ENCODE results near the gene RPH3AL. TPM values are rescaled to one million over a fixed set of nuclear protein-coding genes. Genes with fewer than 3 reads are reported as not detected.

Gene RPH3AL
- total and polyA plus RNA-seq, 12 donors: 3.6 to 11.1 (median 6.0) TPM

DNA sequence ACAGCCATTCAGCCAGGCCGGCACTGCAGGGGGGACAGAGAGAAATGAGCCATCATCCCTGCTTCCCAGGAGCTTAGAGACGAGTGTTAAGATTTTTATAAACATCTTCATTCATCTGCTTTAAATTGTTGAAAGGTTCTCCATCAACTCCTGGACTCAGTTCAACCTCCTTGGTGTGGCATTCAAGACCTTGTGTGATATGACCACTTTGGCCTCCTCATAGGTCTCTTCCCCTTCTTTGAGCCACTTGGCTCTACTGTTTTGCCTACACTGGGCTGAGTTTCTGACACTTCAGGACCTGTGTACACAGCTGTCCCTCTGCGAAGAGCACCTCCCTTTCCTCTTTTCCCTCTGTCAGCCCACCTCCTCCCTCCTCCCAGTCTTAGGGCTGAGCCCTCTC lies 175.5 kb downstream of the RPH3AL start:
- H3K9me3 ChIP-seq: no peaks in the 10 kb centered on the region
- peaks cover 13 to 46% (median 22%) of the 10 kb centered on the region in 7 donors for H3K27me3 ChIP-seq
- peaks cover 0 to under 1% (median 0%) of the 10 kb centered on the region in 9 donors for H3K36me3 ChIP-seq
- H3K4me3 ChIP-seq: no peak overlapping the region
- WGBS, 2 donors: 82 to 87% methylated on average over 3 of the region's 3 CpGs
- DNase-seq: no peak
- TF ChIP-seq, protein P1, sequence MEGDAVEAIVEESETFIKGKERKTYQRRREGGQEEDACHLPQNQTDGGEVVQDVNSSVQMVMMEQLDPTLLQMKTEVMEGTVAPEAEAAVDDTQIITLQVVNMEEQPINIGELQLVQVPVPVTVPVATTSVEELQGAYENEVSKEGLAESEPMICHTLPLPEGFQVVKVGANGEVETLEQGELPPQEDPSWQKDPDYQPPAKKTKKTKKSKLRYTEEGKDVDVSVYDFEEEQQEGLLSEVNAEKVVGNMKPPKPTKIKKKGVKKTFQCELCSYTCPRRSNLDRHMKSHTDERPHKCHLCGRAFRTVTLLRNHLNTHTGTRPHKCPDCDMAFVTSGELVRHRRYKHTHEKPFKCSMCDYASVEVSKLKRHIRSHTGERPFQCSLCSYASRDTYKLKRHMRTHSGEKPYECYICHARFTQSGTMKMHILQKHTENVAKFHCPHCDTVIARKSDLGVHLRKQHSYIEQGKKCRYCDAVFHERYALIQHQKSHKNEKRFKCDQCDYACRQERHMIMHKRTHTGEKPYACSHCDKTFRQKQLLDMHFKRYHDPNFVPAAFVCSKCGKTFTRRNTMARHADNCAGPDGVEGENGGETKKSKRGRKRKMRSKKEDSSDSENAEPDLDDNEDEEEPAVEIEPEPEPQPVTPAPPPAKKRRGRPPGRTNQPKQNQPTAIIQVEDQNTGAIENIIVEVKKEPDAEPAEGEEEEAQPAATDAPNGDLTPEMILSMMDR (IDR thresholded peaks at IDR 0.05): no peak
- no peak for ATAC-seq
- intact Hi-C loops (cut with DNase I): loop anchor here in 1 of 10 donors (5.0 kb wide), 1 partner anchor 210 kb away; no protein-coding TSS in a partner anchor
- peaks cover 2 to 34% (median 24%) of the 10 kb centered on the region in 9 donors for H3K4me1 ChIP-seq
- no peak overlapping the region for H3K27ac ChIP-seq

DNA sequence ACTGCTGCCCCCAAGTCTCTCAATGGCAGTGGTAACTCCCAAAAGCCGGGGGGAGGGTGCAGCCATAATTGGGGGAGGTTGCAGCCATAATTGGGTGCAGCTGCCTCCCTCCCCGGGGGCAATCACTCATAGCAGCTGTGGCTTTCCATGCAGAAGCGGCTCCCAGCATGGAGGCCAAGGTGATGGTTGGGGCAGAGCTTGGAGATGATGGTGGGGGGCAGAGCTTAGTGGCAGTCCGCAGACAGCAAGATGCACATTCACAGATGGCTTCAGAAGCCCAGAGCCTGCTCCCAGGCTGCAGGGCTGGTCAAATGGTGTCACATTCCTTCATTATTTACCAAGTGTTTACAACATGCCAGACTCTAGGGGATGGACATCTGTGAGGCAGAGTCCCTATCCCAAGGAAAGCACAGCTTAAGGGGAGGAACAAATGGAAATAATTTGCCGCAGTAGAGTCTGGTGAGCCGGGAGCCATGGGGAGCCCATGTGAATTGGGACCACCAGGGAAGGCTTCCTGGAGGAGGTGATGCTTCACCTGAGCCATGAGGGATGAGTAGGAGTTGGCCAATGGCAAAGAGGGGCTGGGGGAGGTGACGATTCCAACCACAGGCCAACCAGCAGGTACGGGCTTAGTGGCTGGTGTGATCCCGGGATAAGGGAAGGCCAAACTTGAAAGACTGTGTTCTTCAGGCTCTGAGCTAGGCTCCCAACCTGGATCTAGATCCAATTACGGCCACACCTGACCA lies 179.3 kb downstream of the RPH3AL start:
- H3K9me3 ChIP-seq: no peaks in the 10 kb centered on the region
- no peak overlapping the region for H3K27ac ChIP-seq
- DNase-seq (no peak), ATAC-seq (no peak)
- WGBS, 2 donors: 78 to 82% methylated on average over 10 of the region's 10 CpGs
- H3K36me3 ChIP-seq: peaks cover 0 to 9% (median 0%) of the 10 kb centered on the region in 9 donors
- H3K4me1 ChIP-seq: peaks cover 0 to 9% (median 0%) of the 10 kb centered on the region in 9 donors
- TF ChIP-seq, protein P1 (IDR thresholded peaks at IDR 0.05): no peak
- H3K27me3 ChIP-seq: peaks cover 0 to 11% (median 3%) of the 10 kb centered on the region in 7 donors
- intact Hi-C loops (cut with DNase I): no loop called here
- no peak overlapping the region for H3K4me3 ChIP-seq

DNA sequence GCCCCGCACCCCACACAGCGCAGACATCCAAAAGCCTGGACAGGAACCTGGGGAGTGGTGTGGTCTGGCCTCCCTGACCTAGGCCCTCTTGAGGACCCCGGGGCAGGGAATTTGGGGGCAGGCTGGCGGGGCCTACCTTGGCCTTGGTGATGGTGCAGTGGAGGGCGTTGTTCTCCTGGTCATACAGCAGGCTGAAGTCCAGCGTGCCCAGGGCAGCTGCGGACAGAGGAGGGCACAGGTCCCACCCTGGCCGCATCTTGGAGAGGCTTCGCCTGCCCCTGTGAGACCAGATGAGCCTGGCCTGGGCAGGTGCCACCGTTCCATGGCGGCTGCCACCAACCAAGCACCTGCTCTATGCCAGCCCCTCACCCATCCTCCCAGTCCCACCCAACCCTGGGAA lies 180.2 kb downstream of the RPH3AL start:
- H3K4me1 ChIP-seq: peaks cover 0 to 4% (median 0%) of the 10 kb centered on the region in 9 donors
- intact Hi-C loops (cut with DNase I): no loop called here
- H3K9me3 ChIP-seq: no peaks in the 10 kb centered on the region
- H3K4me3 ChIP-seq: no peak overlapping the region
- peaks cover 0 to 6% (median 3%) of the 10 kb centered on the region in 7 donors for H3K27me3 ChIP-seq
- ATAC-seq (peak in 1 of 8 donors; percentile 38), DNase-seq (no peak)
- no peak overlapping the region for H3K27ac ChIP-seq
- TF ChIP-seq, protein P1 (IDR thresholded peaks at IDR 0.05): no peak
- WGBS, 2 donors: 88 to 91% methylated on average over 11 of the region's 11 CpGs
- H3K36me3 ChIP-seq: peaks cover 0 to 9% (median 0%) of the 10 kb centered on the region in 9 donors

DNA sequence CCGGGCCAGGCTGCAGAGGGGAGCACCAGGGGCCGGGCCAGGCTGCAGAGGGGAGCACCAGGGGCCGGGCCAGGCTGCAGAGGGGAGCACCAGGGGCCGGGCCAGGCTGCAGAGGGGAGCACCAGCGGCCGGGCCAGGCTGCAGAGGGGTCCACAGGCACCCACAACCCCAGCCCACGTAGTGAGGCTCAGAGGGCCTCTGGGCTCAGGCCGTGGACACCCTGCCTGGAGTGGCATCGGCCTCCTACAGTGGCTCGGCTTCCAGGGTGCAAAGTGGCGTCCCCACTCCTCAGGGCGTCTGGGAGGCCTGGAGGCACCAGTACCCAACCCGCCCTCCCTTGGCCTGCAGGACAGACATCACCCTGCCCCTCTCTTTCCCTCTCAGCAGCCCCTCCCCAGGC lies 180.7 kb downstream of the RPH3AL start:
- Histone ChIP-seq H3K27me3 (peaks cover 0 to 3% (median 0%) of the 10 kb centered on the region in 7 donors), H3K9me3 (no peaks in the 10 kb centered on the region), H3K27ac (no peak overlapping the region), H3K36me3 (peaks cover 0 to 9% (median 0%) of the 10 kb centered on the region in 9 donors), H3K4me1 (no peaks in the 10 kb centered on the region), H3K4me3 (no peak overlapping the region)
- DNase-seq (no peak), ATAC-seq (no peak)
- 91 to 97% methylated on average over 11 to 12 of the region's 13 CpGs for WGBS, 2 donors
- intact Hi-C loops (cut with DNase I): no loop called here
- TF ChIP-seq, protein P1 (IDR thresholded peaks at IDR 0.05): no peak

Measured in heart right ventricle (tissue), 16 donors.